Muscle layer of colon (tissue), 2 donors: ENCODE results near the gene CRP.
"Not testable (repeated sequence)": the region's sequence is repeated elsewhere in the genome, so short reads cannot be mapped to it uniquely, and the experiment has no call there.

Experiments
- H3K27ac ChIP-seq: one replicate; pipeline ENCODE4 v1.7.0; 2013; ENCODE audit warnings: low read depth, mild to moderate bottlenecking, low read length, moderate library complexity
- H3K27me3 ChIP-seq, 2 donors: one replicate each; pipeline ENCODE4 v1.7.0; 2013; ENCODE audit warnings: low read length in 2 of 2, mild to moderate bottlenecking in 2 of 2; ENCODE audit not compliant: insufficient read depth in 2 of 2, control insufficient read depth in 1 of 2
- H3K36me3 ChIP-seq: one replicate; pipeline ENCODE4 v1.7.0; 2013; ENCODE audit warnings: mild to moderate bottlenecking, low read length; ENCODE audit not compliant: insufficient read depth
- H3K4me1 ChIP-seq: one replicate; pipeline ENCODE4 v1.7.0; 2013; ENCODE audit warnings: mild to moderate bottlenecking, low read length; ENCODE audit not compliant: insufficient read depth
- H3K4me3 ChIP-seq, 2 donors: one replicate each; pipeline ENCODE4 v1.7.0; 2013; ENCODE audit warnings: low read length in 2 of 2, low read depth in 1 of 2, mild to moderate bottlenecking in 1 of 2, moderate library complexity in 1 of 2
- H3K9ac ChIP-seq: one replicate; pipeline ENCODE4 v1.7.0; 2013; ENCODE audit warnings: low read length
- H3K9me3 ChIP-seq: one replicate; pipeline ENCODE4 v1.7.0; 2013; ENCODE audit warnings: mild to moderate bottlenecking, low read length
- donor health status: abdominal sarcoma.
- donor health status: Adenocarcinoma of cecum.

Gene CRP

DNA sequence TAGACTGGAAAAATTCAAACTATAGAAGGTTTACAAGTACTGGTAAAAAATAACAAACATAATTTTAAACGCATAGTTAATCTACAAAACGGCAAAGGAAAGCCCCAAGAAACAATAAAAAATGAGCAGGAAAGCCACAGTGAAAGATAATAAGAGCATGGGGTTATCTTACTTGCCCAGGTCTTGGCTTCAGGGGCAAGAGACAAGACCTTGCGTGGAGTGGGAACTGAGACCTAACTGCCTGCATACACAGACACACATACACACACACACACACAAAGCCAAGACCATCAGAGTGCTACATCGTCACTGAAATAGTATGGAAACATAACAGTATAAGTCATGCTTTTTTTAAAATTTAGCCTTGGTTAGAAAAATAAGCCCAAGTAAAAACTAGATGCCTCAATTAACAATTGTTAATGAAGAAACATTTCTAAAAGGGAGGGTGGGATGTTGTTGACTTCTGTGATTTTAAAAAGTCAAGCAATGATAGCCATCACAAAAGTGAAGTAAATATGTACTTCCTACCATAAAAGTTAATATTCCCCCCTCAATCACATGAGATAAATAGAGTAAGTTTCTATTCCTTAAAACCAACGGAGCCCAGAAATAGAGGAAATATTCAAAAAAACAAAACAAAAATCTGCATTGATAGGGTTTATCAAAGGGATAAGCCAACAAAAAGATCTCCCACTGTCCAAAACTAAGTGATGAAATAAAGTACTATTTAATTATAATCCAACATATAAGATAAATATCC lies 29.4 kb upstream of the CRP start:
- Histone ChIP-seq H3K9me3 (no peaks in the 10 kb centered on the region), H3K27ac (no peak overlapping the region), H3K9ac (no peak overlapping the region), H3K4me3 (no peak overlapping the region), H3K36me3 (no peaks in the 10 kb centered on the region), H3K27me3 (no peaks in the 10 kb centered on the region), H3K4me1 (no peaks in the 10 kb centered on the region)

DNA sequence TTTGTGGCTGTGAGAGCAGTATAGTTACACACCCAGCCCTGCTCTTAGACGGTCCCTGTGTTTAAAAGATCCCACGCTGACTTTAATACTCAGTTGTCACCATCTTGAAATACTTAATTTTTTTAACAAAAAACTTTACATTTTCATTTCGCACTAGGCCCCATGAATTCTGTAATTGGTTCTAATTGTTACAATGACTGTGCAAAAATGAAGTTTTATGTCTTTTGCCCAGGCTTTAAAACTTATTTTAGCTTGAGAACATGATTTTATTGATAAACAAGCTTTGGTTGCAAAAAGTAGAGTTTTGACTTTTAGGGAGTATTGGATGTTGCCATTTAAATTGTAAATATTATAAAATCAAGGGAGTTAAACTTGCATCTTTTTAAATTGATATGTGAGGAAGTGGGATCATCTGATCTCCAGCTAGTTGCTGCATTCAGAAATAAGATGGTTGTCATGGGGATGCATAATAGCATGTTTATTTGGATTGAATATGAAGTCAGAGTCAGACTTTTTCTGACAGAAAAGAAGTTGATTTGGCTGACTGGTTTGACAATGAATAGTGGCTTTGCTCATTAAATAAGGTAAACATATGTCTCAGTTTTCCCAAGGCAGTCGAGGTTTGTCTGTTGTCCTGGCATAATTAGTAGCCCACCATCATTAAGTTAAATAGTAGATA lies 23.0 kb upstream of the CRP start:
- Histone ChIP-seq H3K4me3 (no peak overlapping the region), H3K27me3 (no peaks in the 10 kb centered on the region), H3K4me1 (no peaks in the 10 kb centered on the region), H3K9me3 (no peaks in the 10 kb centered on the region), H3K9ac (no peak overlapping the region), H3K27ac (no peak overlapping the region), H3K36me3 (no peaks in the 10 kb centered on the region)

DNA sequence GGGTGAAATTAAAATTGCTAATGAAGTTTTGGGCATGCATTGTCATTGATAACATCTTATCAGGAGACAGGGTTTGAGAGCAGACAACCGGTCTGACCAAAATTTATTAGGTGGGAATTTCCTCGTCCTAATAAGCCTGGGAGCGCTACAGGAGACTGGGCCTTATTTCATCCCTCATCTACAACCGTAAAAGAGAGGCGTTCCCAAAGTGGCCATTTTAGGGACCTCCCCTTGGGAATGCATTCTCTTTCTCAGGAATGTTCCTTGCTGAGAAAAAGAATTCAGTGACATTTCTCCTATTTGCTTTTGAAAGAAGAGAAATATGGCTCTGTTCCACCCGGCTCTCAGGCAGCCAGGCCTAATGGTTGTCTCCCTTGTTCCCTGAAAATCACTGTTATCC lies 8.8 kb upstream of the CRP start:
- not testable (repeated sequence) for H3K9ac ChIP-seq, H3K27ac ChIP-seq, H3K36me3 ChIP-seq, H3K27me3 ChIP-seq, H3K4me1 ChIP-seq, H3K9me3 ChIP-seq, H3K4me3 ChIP-seq

DNA sequence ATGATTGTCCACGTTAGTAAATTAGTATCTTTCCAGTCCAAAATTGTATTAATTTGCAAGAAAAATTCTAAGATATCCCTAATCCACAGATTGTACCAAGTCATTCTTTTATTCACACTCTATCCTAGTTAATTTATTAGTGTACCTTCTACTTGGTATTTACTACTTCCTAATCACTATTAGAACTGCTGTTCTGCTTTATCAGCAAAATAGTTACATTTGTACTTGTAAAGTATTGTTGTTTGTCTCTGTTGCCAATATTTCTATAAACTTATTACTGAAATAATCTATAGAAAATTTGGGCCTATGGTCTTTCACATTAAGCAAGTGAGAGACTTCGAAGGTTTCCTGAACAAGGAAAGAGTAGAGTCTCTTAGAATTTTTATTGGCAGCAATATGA lies 5.6 kb upstream of the CRP start:
- Histone ChIP-seq H3K9ac (no peak overlapping the region), H3K27me3 (no peaks in the 10 kb centered on the region), H3K4me3 (no peak overlapping the region), H3K36me3 (no peaks in the 10 kb centered on the region), H3K27ac (no peak overlapping the region), H3K4me1 (no peaks in the 10 kb centered on the region), H3K9me3 (no peaks in the 10 kb centered on the region)

DNA sequence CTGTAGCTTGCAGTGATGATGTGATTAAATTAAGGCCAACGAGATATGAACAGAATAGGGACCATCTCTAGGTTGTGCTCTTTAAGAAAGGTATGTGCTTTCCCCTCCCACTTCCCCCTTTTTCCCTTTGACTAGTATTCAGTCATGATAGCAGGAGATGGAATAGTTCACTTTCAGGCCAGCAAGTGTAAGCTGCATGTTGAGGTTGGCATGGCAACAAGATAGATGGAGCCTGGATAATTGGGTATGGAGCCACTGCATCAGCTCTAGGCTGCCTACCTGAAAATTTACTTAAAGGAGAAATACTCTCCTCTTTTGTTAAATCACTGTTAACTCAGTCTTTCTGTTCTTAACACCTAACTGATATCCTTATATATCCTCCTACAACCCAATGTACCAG lies 1.5 kb upstream of the CRP start:
- Histone ChIP-seq H3K27ac (no peak overlapping the region), H3K9me3 (no peaks in the 10 kb centered on the region), H3K27me3 (no peaks in the 10 kb centered on the region), H3K4me1 (peaks cover 10% of the 10 kb centered on the region), H3K36me3 (no peaks in the 10 kb centered on the region), H3K4me3 (no peak overlapping the region), H3K9ac (no peak overlapping the region)

DNA sequence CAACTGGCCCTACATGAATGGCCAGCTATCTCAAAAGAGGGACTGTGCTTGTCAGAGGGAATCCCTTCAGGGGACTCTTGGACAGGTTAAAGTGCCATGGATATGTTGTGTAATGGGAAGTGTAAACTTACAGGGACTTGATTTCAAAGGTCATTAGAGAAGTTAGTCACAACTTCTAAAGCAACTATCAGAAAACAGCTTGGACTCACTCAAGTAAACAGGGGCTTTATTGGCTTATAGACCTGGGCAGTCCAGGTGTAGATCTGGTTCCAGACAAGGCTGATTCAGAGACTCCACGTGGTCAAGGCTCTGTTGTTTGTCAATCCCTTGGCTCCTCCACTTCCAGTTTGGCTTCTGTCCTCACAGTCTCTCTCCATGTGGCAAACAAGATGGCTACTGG lies 2.3 kb downstream of the CRP start:
- H3K27me3 ChIP-seq, result no peaks in the 10 kb centered on the region
- no peak overlapping the region for H3K9ac ChIP-seq
- H3K4me1 ChIP-seq, result peaks cover 10% of the 10 kb centered on the region
- no peak overlapping the region for H3K4me3 ChIP-seq
- no peaks in the 10 kb centered on the region for H3K36me3 ChIP-seq
- H3K27ac ChIP-seq, result no peak overlapping the region
- no peaks in the 10 kb centered on the region for H3K9me3 ChIP-seq

DNA sequence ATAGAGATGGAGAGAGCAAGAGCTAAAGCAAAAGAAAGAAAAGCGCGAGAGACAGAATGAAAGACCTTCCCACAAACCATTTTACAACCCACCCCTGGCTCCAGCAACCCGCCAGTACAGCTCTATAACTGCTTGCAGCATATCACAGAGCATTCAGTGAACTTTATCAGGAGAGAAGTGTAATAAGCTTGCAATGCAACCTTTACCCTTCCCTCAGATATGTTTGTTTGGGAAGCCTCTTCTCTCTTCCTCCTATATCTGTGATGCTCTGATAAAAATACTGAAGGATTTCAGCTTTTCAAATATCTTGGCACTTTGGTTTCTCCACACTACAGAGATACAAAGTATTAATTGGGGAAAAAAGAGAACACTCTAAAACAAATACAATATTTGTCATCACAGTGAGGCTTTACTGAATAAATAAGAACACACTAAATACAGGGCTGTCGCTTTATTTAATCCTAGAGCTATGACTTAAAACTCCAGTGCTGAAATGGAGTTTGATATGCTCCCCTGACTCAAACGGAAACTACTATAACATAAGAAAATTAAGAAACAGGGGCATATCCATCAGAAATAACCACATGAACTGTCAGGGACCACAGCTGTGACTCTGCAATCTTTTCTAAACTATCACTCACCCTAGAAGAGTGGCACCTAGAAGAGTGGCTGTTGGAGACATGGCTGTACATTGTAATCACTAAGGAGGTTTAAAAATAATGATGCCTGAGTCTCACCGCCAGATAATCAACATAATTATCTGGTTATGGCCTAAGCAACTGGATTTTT lies 6.7 kb downstream of the CRP start:
- no peaks in the 10 kb centered on the region for H3K9me3 ChIP-seq
- H3K27ac ChIP-seq, result no peak overlapping the region
- H3K9ac ChIP-seq, result no peak overlapping the region
- no peaks in the 10 kb centered on the region for H3K36me3 ChIP-seq
- H3K27me3 ChIP-seq, result no peaks in the 10 kb centered on the region
- no peak overlapping the region for H3K4me3 ChIP-seq
- peaks cover 3% of the 10 kb centered on the region for H3K4me1 ChIP-seq

DNA sequence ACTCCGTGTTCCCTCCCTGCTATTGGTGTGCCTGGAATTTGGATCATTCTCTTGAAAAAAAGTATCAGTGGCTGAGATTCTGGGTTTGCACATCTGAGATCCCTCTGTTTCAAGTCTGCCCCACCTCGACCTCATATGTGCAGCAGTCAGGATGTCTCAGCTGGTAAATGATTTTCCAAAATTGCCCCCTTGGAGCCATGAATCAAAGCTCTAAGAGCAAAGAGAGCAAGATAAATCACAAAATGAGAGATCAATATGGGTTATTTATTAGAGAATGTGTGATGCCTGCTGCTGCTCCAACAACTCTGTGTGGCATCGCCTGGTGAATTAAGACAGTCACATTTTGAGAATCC lies 8.5 kb downstream of the CRP start:
- H3K9me3 ChIP-seq, result no peaks in the 10 kb centered on the region
- no peak overlapping the region for H3K27ac ChIP-seq
- H3K4me3 ChIP-seq, result no peak overlapping the region
- H3K36me3 ChIP-seq, result no peaks in the 10 kb centered on the region
- no peak overlapping the region for H3K9ac ChIP-seq
- H3K27me3 ChIP-seq, result no peaks in the 10 kb centered on the region
- no peaks in the 10 kb centered on the region for H3K4me1 ChIP-seq

DNA sequence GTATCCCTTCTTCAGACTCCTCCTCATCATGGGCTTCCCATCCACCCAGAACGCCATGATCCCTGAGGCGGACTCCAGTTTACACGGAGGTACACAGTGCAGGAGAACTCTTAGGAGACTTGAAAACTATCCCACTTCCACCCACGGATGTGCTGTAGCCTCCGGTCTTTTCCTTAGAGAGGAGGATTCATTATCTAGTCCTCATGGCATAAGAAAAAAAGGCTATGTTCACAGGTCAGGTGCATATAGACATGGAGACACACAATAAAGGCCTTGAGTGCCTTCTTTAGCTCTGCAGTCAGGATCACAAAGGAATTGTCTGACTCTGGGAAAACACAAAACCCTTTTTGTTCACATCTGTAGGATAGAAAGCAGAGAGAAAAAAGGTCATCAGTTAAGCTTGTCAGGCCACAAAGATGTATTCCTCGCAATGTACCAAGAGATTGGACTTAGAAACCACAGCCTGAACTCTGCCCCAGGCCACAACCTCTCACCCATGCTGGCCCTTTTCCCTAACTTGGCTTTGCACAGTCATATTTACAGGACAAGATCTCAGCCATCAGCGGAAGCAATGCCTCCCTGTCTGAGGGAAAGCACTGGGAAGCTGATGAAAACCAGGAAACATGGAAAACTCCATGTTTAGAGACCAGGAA lies 9.0 kb downstream of the CRP start:
- H3K9me3 ChIP-seq, result no peaks in the 10 kb centered on the region
- no peaks in the 10 kb centered on the region for H3K36me3 ChIP-seq
- H3K4me1 ChIP-seq, result no peaks in the 10 kb centered on the region
- no peak overlapping the region for H3K27ac ChIP-seq
- no peak overlapping the region for H3K9ac ChIP-seq
- no peaks in the 10 kb centered on the region for H3K27me3 ChIP-seq
- H3K4me3 ChIP-seq, result no peak overlapping the region

DNA sequence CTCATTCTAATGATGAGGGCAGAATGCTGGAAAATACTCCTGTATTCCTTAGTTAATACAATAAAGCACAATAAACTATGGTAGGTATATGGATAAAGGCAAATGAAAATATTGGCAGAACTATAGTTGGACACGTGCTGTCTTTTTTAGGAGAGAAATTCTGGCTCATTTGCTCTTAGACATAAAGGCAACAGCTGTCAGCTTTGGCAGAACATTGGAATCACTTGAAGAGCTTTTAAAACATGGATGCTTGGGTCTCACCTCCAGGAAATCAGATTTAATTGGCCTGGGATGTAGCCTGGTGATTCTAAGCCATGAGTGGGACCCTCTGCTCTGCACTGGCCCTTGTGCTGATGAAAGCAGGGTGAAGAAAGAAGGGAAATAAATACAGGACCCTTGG lies 9.9 kb downstream of the CRP start:
- Histone ChIP-seq H3K9ac (no peak overlapping the region), H3K27ac (no peak overlapping the region), H3K27me3 (no peaks in the 10 kb centered on the region), H3K4me1 (no peaks in the 10 kb centered on the region), H3K9me3 (no peaks in the 10 kb centered on the region), H3K36me3 (no peaks in the 10 kb centered on the region), H3K4me3 (no peak overlapping the region)

DNA sequence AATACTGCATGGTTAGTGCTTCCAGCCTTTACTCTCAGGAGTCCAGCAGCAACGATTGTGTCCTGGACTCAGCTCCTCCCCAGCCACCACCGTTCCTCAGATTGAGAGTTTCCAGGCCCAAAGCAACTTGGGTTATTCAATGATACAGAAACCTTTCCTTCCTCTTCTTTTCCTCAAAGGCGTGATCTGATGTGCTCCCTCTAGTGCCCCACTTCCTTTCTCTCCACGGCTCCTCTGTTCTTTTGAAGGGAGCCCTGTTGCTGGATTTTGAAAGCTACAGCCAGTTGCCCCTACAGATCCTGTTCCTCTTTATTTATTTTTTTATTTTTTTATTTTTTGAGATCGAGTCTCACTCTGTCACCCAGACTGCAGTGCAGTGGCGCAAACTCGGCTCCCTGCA lies 14.1 kb downstream of the CRP start:
- Histone ChIP-seq H3K27ac (no peak overlapping the region), H3K9ac (no peak overlapping the region), H3K36me3 (no peaks in the 10 kb centered on the region), H3K27me3 (no peaks in the 10 kb centered on the region), H3K4me1 (no peaks in the 10 kb centered on the region), H3K9me3 (no peaks in the 10 kb centered on the region), H3K4me3 (no peak overlapping the region)
